ENCODE data around the gene ATAD5.

DNA sequence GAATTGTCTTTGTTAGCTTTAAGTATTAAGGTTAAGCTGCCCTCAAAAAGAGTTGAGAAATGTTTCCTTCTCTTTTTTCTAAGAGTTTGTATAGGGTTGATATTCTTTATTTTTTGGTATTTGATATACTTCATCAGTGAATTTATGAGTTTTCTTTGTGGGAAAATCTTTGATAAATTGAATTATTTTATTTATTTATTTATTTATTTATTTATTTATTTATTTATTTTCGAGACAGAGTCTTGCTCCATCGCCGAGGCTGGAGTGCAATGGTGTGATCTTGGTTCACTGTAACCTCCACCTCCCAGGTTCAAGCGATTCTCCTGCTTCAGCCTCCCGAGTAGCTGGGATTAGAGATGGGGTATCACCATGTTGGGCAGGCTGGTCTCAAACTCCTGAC lies 54.4 kb downstream of the ATAD5 start:
- TF ChIP-seq EP300 (IDR thresholded peaks at IDR 0.05) (no peak), POLR2AphosphoS5 (IDR thresholded peaks at IDR 0.05) (no peak)

Data from stomach (tissue), 4 donors.